ENCODE results near the gene PFN3.
"Not testable (repeated sequence)": the region's sequence is repeated elsewhere in the genome, so short reads cannot be mapped to it uniquely, and the experiment has no call there.

Gene PFN3

DNA sequence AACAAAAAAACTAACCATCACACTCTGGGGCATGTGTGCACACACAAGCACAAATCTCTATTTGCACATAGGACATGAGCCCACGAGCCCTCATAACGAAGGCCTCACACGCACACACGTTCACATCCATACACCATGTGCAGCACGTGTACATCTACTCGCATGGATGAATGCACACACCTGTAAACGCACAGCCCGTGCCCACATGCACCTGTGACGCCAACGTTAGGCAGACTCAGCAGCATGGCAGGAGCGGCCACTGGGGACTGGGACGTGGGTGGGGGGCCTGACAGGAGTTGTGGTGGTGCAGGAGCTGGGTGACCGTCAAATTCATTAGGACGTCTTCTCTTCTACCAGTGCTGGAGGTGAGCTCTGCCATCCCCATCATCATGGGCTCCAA is 13.1 kb downstream of the PFN3 start:
- Histone ChIP-seq H3K9me3 (ENCODE audit: insufficient read depth, low read depth, low read length) (no peaks in the 10 kb centered on the region), H3K4me1 (ENCODE audit: insufficient read depth, low read length) (no peaks in the 10 kb centered on the region; the same call in 1 of the 2 replicates), H3K9ac (ENCODE audit: low read depth, low read length) (no peak overlapping the region), H3K27me3 (ENCODE audit: insufficient read depth, low read length) (peaks cover 26% of the 10 kb centered on the region), H3K36me3 (ENCODE audit: insufficient read depth, low read depth, low read length) (no peaks in the 10 kb centered on the region), H3K27ac (ENCODE audit: low read length) (no peak overlapping the region), H3K4me3 (ENCODE audit: low read length) (no peak overlapping the region)

DNA sequence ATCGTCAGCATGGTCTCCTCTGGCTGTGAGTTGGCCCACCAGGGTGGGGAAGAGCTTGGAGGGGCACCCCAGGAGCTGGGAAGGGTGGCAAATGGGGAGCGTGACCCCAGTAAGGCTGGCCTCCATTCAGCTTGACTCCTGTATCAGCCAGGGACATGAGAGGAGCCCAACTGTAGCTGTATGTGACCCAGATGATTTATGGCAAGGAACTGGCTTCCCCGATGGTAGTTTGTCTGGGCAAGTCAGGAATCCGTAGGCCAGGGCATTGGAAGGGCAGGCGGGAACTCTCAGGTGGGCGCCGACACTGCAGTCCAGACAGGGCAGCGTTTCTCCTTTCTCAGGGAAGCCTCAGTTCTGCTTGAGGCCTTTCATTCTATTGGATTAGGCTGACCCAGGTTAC is 13.9 kb downstream of the PFN3 start:
- Histone ChIP-seq H3K27ac (ENCODE audit: low read length) (no peak overlapping the region), H3K9me3 (ENCODE audit: insufficient read depth, low read depth, low read length) (no peaks in the 10 kb centered on the region), H3K27me3 (ENCODE audit: insufficient read depth, low read length) (peaks cover 26% of the 10 kb centered on the region), H3K36me3 (ENCODE audit: insufficient read depth, low read depth, low read length) (no peaks in the 10 kb centered on the region), H3K4me3 (ENCODE audit: low read length) (no peak overlapping the region), H3K9ac (ENCODE audit: low read depth, low read length) (no peak overlapping the region), H3K4me1 (ENCODE audit: insufficient read depth, low read length) (no peaks in the 10 kb centered on the region; the same call in 1 of the 2 replicates)

DNA sequence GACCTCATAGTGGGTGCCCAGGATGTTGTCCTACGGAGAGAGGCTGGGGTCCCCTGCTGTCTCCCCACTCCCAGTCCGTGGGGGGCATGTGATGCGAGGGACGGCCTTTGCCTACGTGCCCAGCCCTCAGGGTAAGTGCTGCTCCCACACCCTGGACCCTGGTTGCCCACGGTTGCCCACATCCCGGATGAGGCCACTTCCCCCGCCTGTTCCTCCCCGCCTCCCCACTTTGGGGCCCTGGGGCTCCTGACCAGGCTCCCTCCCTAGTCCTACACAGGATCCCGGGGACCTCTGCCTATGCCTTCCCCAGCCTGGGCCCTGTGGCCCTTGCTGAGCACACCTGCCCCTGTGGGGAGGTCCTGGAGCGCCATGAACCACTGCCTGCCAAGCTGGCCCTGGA is 14.7 kb downstream of the PFN3 start:
- Histone ChIP-seq H3K27me3 (ENCODE audit: insufficient read depth, low read length) (peaks cover 26% of the 10 kb centered on the region), H3K9ac (ENCODE audit: low read depth, low read length) (no peak overlapping the region), H3K4me1 (ENCODE audit: insufficient read depth, low read length) (no peaks in the 10 kb centered on the region; the same call in 1 of the 2 replicates), H3K9me3 (ENCODE audit: insufficient read depth, low read depth, low read length) (no peaks in the 10 kb centered on the region), H3K4me3 (ENCODE audit: low read length) (no peak overlapping the region), H3K27ac (ENCODE audit: low read length) (no peak overlapping the region), H3K36me3 (ENCODE audit: insufficient read depth, low read depth, low read length) (no peaks in the 10 kb centered on the region)

DNA sequence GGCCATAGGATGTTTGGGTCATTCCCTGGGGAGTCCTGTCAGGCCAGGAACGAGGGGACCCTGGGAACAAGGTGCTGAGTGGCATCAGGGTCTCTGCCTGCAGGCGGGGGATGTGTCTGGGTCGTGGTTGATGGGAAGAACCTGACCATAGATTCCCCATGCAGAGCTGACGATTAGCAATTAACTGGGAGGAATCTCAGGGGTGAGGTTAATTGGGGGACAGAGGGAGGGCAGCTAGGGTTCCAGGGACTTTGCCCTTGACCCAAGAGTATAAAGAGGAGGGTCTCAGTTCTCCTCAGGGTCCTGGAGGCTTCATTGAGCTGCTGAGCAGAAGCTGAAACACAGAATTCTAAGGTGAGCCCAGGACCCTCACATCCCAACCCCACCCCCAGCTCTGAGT is 16.3 kb downstream of the PFN3 start, which contains the start of gene SLC34A1:
Gene SLC34A1 (plus strand): TSS at position 301 of the 400 bp plus-strand sequence. CDS start 1,308 bp downstream, outside the sequence.
- no peak within 1 kb of the TSS for H3K9ac ChIP-seq (ENCODE audit: low read depth, low read length)
- H3K4me1 ChIP-seq (ENCODE audit: insufficient read depth, low read length) = no peaks in the 10 kb centered on the region; the same call in 1 of the 2 replicates
- peaks cover 13% of the 10 kb centered on the region for H3K27me3 ChIP-seq (ENCODE audit: insufficient read depth, low read length)
- no peak within 1 kb of the TSS for H3K27ac ChIP-seq (ENCODE audit: low read length)
- no peaks in the 10 kb centered on the region for H3K9me3 ChIP-seq (ENCODE audit: insufficient read depth, low read depth, low read length)
- H3K36me3 ChIP-seq (ENCODE audit: insufficient read depth, low read depth, low read length) = no peaks in the 10 kb centered on the region
- H3K4me3 ChIP-seq (ENCODE audit: low read length) = no peak within 1 kb of the TSS

DNA sequence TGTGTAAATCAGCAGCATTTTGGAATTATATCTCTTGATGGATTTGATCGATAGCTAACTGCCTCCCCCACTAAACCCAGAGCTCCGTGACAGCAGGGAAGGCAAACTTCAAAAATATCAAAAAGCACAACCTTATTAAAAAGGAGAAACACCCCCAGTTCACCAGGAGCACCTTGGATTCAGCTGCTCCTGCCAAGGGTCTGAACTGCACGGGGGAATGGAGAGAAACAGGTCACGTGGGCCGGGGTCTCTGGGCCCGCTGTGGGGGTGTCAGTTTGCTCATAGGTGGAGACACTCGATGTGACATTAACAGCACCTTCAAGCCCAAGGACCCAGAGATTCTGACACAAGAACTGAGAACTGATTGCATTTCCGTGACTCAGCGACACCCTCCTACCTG is 17.3 kb downstream of the PFN3 start:
- Histone ChIP-seq H3K27me3 (ENCODE audit: insufficient read depth, low read length) (peaks cover 4% of the 10 kb centered on the region; the same call in 1 of the 2 replicates), H3K9ac (ENCODE audit: low read depth, low read length) (no peak overlapping the region), H3K4me1 (ENCODE audit: insufficient read depth, low read length) (no peaks in the 10 kb centered on the region), H3K27ac (ENCODE audit: low read length) (no peak overlapping the region), H3K36me3 (ENCODE audit: insufficient read depth, low read depth, low read length) (no peaks in the 10 kb centered on the region), H3K9me3 (ENCODE audit: insufficient read depth, low read depth, low read length) (no peaks in the 10 kb centered on the region), H3K4me3 (ENCODE audit: low read length) (no peak overlapping the region)

DNA sequence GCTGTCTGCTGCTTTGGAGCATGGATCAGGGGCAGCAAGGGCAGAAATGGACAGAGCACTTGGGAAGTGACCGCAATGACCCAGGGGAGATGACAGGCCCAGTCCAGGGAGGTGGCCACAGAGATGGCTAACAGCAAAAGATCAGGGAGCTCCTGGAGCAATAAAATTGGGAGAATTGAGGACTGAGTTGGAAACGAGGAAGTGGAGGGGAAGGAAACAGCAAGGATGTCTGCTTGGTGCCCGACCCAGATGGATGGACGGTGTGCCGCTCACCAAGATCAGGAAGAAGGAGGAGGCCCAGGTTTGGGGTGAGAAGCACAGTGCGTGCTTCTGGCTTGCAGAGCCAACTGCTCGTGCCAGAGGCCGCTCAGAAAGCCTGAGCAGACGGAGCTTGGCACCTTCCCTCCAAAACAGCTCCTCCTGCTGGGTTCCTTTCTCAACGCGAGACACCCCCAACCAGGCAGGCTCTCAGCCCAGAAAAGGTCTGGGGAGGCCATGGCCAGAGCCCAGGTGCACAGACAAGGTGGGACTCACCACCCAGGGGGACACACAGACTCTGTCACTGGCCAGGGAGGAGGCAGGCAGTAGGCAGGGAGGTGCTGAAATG is 17.9 kb downstream of the PFN3 start:
- H3K36me3 ChIP-seq (ENCODE audit: insufficient read depth, low read depth, low read length) = no peaks in the 10 kb centered on the region
- H3K27ac ChIP-seq (ENCODE audit: low read length) = no peak overlapping the region
- no peaks in the 10 kb centered on the region; the same call in 1 of the 2 replicates for H3K27me3 ChIP-seq (ENCODE audit: insufficient read depth, low read length)
- no peaks in the 10 kb centered on the region for H3K9me3 ChIP-seq (ENCODE audit: insufficient read depth, low read depth, low read length)
- H3K9ac ChIP-seq (ENCODE audit: low read depth, low read length) = no peak overlapping the region
- H3K4me3 ChIP-seq (ENCODE audit: low read length) = no peak overlapping the region
- no peaks in the 10 kb centered on the region for H3K4me1 ChIP-seq (ENCODE audit: insufficient read depth, low read length)

DNA sequence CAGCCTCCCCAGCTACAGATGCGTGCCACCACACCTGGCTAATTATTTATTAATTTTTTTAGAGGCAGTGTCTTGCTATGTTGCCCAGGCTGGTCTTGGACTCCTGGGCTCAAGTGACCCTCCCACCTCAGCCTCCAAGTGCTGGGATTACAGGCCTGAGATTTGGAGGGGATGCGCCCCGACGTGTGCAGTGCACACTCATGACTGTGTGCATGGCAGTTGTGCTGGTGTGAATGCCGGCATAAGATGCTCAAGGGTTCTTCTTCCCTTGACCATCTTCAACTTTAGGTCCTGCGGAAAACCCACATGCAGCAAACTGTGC is 19.7 kb downstream of the PFN3 start:
- Histone ChIP-seq H3K36me3 (ENCODE audit: insufficient read depth, low read depth, low read length) (no peaks in the 10 kb centered on the region), H3K27ac (ENCODE audit: low read length) (no peak overlapping the region), H3K9me3 (ENCODE audit: insufficient read depth, low read depth, low read length) (no peaks in the 10 kb centered on the region), H3K9ac (ENCODE audit: low read depth, low read length) (no peak overlapping the region), H3K4me3 (ENCODE audit: low read length) (no peak overlapping the region), H3K4me1 (ENCODE audit: insufficient read depth, low read length) (no peaks in the 10 kb centered on the region), H3K27me3 (ENCODE audit: insufficient read depth, low read length) (no peaks in the 10 kb centered on the region; the same call in 1 of the 2 replicates)

DNA sequence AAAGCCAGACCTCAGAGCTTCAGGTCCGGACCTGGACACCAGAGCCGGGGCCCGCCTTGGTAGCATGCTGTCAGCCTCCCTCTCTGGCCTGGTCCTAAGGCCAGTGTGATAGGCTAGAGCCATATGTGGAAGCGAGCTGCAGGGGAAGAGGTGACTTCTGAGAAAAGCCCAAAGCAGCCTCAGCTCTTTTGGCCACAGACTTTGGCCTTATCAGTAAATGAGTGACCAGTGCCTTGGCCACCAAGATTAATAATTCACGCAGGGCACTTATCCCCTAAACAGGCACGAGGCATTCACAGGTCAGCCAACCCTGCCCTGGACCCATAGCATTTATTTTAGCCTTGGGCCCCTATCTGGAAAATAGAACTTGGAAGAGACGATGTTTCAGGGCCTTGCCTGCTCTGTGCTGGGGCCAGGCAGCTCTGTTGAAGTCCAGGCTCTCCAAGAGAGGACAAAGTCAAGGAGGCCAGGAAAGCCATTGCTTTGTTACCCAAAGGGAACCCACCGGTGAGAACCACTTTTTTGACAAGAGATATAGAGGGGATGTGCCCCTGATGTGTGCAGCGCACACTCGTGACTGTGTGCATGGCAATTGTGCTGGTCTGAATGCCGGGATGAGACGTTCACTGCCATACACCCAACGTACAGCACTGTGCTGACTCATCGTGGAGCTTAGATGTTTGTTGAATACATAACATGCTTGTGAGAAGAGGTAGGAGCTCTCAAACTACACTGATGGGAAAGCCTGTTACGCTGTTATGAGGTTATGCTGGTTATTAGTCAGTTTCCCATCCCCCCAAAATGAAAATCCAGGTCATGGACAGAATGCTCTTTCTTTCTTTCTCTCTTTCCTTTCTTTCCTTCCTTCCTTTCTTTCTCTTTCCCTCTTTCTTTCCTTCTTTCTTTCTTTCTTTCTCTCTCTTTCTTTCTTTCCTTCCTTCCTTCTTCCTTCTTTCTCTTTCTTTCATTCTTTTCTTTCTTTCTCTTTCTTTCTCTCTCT is 21.3 kb downstream of the PFN3 start:
- Histone ChIP-seq H3K36me3 (ENCODE audit: insufficient read depth, low read depth, low read length) (no peaks in the 10 kb centered on the region), H3K27ac (ENCODE audit: low read length) (no peak overlapping the region), H3K27me3 (ENCODE audit: insufficient read depth, low read length) (no peaks in the 10 kb centered on the region; the same call in 1 of the 2 replicates), H3K4me3 (ENCODE audit: low read length) (no peak overlapping the region), H3K9me3 (ENCODE audit: insufficient read depth, low read depth, low read length) (no peaks in the 10 kb centered on the region), H3K4me1 (ENCODE audit: insufficient read depth, low read length) (peaks cover 3% of the 10 kb centered on the region; the same call in 1 of the 2 replicates), H3K9ac (ENCODE audit: low read depth, low read length) (no peak overlapping the region)

DNA sequence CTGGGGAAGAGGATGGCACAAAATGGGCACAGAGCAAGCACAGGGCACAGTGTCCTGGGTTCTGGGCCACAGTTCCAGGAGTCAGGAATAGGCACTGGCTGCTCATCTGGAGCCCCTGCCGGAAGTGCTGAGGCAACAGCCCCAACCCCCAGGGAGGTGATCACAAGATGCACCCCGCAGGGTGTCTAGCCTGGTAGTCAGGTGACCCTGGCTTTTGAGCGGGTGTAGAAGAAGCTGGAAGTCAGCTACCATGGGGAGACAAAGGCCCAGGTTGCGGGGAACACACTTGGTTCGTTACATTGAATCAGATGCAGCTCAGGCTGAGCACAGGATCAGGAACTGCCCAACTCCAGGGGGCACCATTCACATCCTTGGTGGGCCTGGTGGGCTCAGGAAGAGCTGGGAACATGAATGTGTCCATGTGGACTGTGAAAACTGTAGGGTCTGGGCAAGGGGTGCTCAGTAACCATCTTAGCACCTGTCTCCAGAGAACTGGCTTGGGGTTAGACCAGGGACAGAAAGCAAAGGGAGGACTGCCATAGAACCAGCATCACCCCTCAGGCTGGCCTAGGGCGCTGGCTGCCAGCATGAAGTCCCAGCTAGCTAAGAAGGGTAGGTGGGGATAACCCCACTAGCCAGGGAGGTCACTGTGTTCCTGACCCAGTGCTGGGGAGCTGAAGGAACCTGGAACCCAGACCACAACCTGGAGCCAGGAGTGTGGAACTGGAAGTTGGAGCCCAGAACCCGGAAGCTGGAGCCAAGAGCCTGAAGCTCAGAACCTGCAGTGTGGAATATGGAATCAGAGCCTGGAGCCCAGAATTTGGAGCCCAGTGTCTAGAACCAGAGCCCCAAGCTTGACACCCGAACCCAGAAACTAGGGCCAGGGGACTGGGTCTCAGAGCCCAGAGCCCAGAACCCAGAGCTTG is 22.3 kb downstream of the PFN3 start:
- no peak overlapping the region for H3K4me3 ChIP-seq (ENCODE audit: low read length)
- no peaks in the 10 kb centered on the region; the same call in 1 of the 2 replicates for H3K27me3 ChIP-seq (ENCODE audit: insufficient read depth, low read length)
- 0 out of 2 replicates have a peak overlapping the region, but pooled peaks have one; percentile 27 for H3K9ac ChIP-seq (ENCODE audit: low read depth, low read length)
- H3K36me3 ChIP-seq (ENCODE audit: insufficient read depth, low read depth, low read length) = no peaks in the 10 kb centered on the region
- peaks cover 8% of the 10 kb centered on the region; the same call in 1 of the 2 replicates for H3K4me1 ChIP-seq (ENCODE audit: insufficient read depth, low read length)
- no peaks in the 10 kb centered on the region for H3K9me3 ChIP-seq (ENCODE audit: insufficient read depth, low read depth, low read length)
- no peak overlapping the region for H3K27ac ChIP-seq (ENCODE audit: low read length)

DNA sequence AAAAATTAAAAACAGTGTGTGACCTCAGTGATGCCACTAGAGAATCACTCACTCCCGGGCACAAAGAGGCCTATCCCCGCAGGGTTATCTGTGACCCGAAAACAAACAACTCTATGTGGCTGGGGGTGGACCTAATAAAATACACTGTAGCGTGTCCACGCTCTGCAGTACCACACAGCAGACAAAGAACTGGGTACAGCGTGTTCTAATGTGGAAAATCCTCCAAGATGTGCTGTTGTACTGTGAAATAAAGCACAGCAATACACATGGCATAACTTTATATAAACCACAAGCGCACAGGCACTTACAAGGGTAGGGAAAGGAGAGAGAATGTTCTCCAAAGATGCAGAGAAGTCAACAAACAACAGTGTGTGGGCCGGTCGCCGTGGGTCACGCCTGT is 24.4 kb downstream of the PFN3 start:
- peaks cover 8% of the 10 kb centered on the region; the same call in 1 of the 2 replicates for H3K4me1 ChIP-seq (ENCODE audit: insufficient read depth, low read length)
- no peak overlapping the region for H3K4me3 ChIP-seq (ENCODE audit: low read length)
- H3K27me3 ChIP-seq (ENCODE audit: insufficient read depth, low read length) = no peaks in the 10 kb centered on the region
- no peaks in the 10 kb centered on the region for H3K36me3 ChIP-seq (ENCODE audit: insufficient read depth, low read depth, low read length)
- H3K9me3 ChIP-seq (ENCODE audit: insufficient read depth, low read depth, low read length) = no peaks in the 10 kb centered on the region
- no peak overlapping the region for H3K27ac ChIP-seq (ENCODE audit: low read length)
- no peak overlapping the region for H3K9ac ChIP-seq (ENCODE audit: low read depth, low read length)

DNA sequence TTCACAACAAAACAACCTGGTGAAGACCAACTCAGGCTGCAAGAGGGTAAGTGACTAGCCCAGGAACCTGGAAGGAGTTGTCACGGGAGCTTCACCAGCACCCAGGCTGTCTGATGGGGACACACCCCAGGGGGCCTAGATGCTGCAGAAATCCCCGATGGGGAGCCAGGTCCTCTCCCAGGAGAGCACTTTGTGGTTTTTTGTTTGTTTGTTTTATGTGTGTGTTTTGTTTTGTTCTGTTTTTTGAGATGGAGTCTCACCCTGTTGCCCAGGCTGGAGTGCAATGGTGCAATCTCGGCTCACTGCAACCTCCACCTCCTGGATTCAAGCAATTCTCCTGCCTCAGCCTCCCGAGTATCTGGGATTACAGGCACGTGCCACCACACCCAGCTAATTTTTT is 24.9 kb downstream of the PFN3 start:
- H3K4me1 ChIP-seq (ENCODE audit: insufficient read depth, low read length); H3K9me3 ChIP-seq (ENCODE audit: insufficient read depth, low read depth, low read length); H3K4me3 ChIP-seq (ENCODE audit: low read length); H3K36me3 ChIP-seq (ENCODE audit: insufficient read depth, low read depth, low read length); H3K9ac ChIP-seq (ENCODE audit: low read depth, low read length); H3K27me3 ChIP-seq (ENCODE audit: insufficient read depth, low read length); H3K27ac ChIP-seq (ENCODE audit: low read length): not testable (repeated sequence)

Measured in iPS-20b (cell line).